GM19193 (cell line): ENCODE results near the gene KIF15.

ENCODE experiments used
- POLR2A ChIP-seq: IDR thresholded peaks from 4 replicates; pipeline ENCODE4 v1.6.1; 2011; ENCODE audit not compliant: insufficient read depth, insufficient read length; ENCODE audit errors: extremely low read depth

KIF15 gene

GRCh38 chr3:44887101-44887500 is 125.5 kb downstream of the KIF15 start:
- no peak for TF ChIP-seq POLR2A

GRCh38 chr3:44890258-44890657 is 128.7 kb downstream of the KIF15 start:
- TF ChIP-seq POLR2A: no peak

- TF ChIP-seq POLR2A: no peak
Measured at GRCh38 chr3:44890852-44891251, 129.3 kb downstream of the KIF15 start.

- no peak for TF ChIP-seq POLR2A
Measured at GRCh38 chr3:44892689-44893088, 131.1 kb downstream of the KIF15 start.

GRCh38 chr3:44893097-44893496 is 131.5 kb downstream of the KIF15 start:
- TF ChIP-seq POLR2A: no peak

- TF ChIP-seq POLR2A: no peak
Measured at GRCh38 chr3:44894485-44894884, 132.9 kb downstream of the KIF15 start.

GRCh38 chr3:44896440-44896839 is 134.8 kb downstream of the KIF15 start:
- no peak for TF ChIP-seq POLR2A

- TF ChIP-seq POLR2A: no peak
Measured at GRCh38 chr3:44899683-44900367, 138.2 kb downstream of the KIF15 start.

- no peak for TF ChIP-seq POLR2A
Measured at GRCh38 chr3:44902628-44903027, 141.0 kb downstream of the KIF15 start.
